ENCODE measurements around the gene SRGAP3.

DNA sequence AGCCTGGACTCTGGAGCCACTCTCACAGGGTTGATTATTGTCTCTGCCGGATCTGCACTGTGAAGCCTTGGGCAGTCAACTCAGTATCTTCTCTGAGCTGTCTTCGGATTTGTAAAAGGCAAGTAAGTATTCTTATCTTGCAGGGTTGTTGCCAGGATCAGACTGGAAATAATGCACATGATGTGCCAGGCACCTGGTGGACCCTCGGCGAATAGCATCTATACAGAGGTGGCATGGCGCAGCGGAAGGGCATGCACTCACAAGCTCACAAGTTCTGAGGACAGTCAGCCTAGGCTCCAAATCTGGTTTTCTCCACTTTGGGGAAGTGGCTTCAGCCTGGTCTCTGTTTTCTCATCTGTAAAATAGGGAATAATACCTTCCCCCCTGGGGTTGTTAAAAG is 113.9 kb downstream of the SRGAP3 start:
- TF ChIP-seq POLR2A (IDR thresholded peaks at IDR 0.05) = no peak
- TF ChIP-seq, protein P1, sequence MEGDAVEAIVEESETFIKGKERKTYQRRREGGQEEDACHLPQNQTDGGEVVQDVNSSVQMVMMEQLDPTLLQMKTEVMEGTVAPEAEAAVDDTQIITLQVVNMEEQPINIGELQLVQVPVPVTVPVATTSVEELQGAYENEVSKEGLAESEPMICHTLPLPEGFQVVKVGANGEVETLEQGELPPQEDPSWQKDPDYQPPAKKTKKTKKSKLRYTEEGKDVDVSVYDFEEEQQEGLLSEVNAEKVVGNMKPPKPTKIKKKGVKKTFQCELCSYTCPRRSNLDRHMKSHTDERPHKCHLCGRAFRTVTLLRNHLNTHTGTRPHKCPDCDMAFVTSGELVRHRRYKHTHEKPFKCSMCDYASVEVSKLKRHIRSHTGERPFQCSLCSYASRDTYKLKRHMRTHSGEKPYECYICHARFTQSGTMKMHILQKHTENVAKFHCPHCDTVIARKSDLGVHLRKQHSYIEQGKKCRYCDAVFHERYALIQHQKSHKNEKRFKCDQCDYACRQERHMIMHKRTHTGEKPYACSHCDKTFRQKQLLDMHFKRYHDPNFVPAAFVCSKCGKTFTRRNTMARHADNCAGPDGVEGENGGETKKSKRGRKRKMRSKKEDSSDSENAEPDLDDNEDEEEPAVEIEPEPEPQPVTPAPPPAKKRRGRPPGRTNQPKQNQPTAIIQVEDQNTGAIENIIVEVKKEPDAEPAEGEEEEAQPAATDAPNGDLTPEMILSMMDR (IDR thresholded peaks at IDR 0.05) = no peak
